Keratinocyte (primary cell): Measurements from ENCODE around the gene ZNF644.

Experiments used
- CTCF ChIP-seq, 3 experiments: IDR thresholded peaks in 1 of 3; conservative IDR thresholded peaks in 1 of 3; optimal IDR thresholded peaks in 1 of 3; 2 replicates in 2 of 3; 3 replicates in 1 of 3; pipeline versions ENCODE3 to v1.5.1; 2011; ENCODE audit warnings: low read length in 3 of 3, mild to moderate bottlenecking in 3 of 3, moderate library complexity in 2 of 3, control low read depth in 1 of 3, inconsistent platforms in 1 of 3; ENCODE audit not compliant: insufficient read depth in 2 of 3; ENCODE audit errors: extremely low read depth in 1 of 3
- EZH2 ChIP-seq: IDR thresholded peaks from one replicate; pipeline ENCODE4 v1.6.1; 2012; ENCODE audit warnings: inconsistent platforms, mild to moderate bottlenecking, low read length, moderate library complexity

- TF ChIP-seq CTCF (optimal IDR thresholded peaks at IDR 0.05 in 1 of 3, IDR thresholded peaks at IDR 0.05 in 1 of 3, conservative IDR thresholded peaks at IDR 0.05 in 1 of 3; ENCODE audit: extremely low read depth in 1 of 3, insufficient read depth in 2 of 3, low read length in 3 of 3) (no peak), EZH2 (no peak)
Observed at GRCh38 chr1:90970208-90970607, 51.6 kb downstream of the ZNF644 start.
